ENCODE measurements around the gene CCL4L2.

DNA sequence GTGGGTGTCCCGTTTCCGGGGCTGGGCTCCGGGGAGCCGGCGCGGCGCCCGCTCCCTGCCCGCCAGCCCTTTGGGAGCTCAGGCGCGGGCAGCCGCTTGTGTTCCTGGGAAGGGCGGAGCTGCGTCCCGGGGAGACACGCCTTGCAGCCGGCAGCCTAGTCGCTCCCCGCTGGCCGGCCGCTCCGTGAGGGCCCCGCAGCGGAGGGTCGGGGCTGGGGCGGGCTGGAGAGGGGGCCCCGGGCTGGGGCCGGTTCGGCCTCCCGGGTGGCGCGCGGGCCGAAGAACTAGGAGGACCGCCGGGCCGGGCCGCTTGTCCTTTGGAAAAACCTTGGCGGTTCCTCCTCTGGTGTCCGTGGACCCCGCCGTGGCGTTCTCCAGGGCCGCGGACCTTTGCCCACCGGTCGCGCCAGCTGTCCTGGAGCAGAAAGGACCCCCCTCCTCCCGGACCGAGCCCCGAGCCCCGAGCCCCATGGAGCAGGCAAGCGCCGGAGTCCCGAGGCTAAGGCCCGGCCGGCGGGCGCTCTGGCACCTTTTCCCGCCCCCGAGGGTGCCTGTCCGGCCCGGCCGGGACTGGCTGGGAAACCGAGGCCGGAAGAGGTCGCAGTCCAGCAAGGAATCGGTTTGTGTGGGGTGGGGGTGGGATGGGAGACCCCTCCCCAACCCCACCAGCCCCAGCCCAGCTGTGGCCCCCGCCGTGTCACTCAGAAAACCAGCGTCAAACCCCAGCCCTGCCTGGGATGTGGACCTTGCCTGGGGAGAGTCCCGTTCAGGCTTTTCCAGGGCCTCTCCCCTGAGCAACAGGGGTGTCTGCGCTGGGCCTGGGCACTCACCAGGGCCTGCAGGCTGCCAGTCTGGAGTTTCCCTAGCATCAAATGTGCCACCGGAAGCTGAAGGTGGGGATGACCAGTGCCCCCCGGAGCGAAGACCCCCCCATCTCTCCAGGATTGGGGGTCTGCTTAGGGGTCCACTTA, 27.6 kb upstream of the CCL4L2 start:
- TF ChIP-seq, protein P1, sequence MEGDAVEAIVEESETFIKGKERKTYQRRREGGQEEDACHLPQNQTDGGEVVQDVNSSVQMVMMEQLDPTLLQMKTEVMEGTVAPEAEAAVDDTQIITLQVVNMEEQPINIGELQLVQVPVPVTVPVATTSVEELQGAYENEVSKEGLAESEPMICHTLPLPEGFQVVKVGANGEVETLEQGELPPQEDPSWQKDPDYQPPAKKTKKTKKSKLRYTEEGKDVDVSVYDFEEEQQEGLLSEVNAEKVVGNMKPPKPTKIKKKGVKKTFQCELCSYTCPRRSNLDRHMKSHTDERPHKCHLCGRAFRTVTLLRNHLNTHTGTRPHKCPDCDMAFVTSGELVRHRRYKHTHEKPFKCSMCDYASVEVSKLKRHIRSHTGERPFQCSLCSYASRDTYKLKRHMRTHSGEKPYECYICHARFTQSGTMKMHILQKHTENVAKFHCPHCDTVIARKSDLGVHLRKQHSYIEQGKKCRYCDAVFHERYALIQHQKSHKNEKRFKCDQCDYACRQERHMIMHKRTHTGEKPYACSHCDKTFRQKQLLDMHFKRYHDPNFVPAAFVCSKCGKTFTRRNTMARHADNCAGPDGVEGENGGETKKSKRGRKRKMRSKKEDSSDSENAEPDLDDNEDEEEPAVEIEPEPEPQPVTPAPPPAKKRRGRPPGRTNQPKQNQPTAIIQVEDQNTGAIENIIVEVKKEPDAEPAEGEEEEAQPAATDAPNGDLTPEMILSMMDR (IDR thresholded peaks at IDR 0.05; ENCODE audit: low read depth, low read length, poor library complexity, severe bottlenecking) = no peak
- no peak for TF ChIP-seq EZH2phosphoT487 (IDR thresholded peaks at IDR 0.05; ENCODE audit: borderline replicate concordance, low read length)

All from DOHH2 (cell line).